CD4-positive, alpha-beta T cell (primary cell): ENCODE results near the gene CTNNA1. TPM values are rescaled to one million over a fixed set of nuclear protein-coding genes. Genes with fewer than 3 reads are reported as not detected.
"Not testable (repeated sequence)": the region's sequence is repeated elsewhere in the genome, so short reads cannot be mapped to it uniquely, and the experiment has no call there.

ENCODE experiments used
- ATAC-seq: fragments of 200-7000 bp; cut with Tn5 transposase; one replicate; pipeline ENCODE4 v1.10.0; 2022; ENCODE audit warnings: mild to moderate bottlenecking; ENCODE audit not compliant: poor library complexity
- CTCF ChIA-PET: fragments of 350-600 bp; sonication (Branson Sonifier 250); formaldehyde crosslinking; loops from one replicate; lab custom pipeline; 2021; ENCODE audit warnings: antibody characterized with exemption, inconsistent platforms; lab: Charles Lee
- POLR2A ChIA-PET: fragments of 350-600 bp; sonication (Branson Sonifier 250); formaldehyde crosslinking; loops from one replicate; lab custom pipeline; 2021; ENCODE audit warnings: antibody characterized with exemption, inconsistent platforms; lab: Charles Lee
- DNase-seq, 14 experiments: peaks; one replicate each; pipeline ENCODE4 v3.0.0-alpha.2; 2013 to 2020; ENCODE audit warnings: mixed read lengths in 2 of 14
- H3K27ac ChIP-seq, 2 donors: one replicate each; pipeline versions ENCODE4 v1.5.1 to v1.7.0; 2013; ENCODE audit warnings: low read length in 2 of 2, low read depth in 1 of 2, mild to moderate bottlenecking in 1 of 2
- H3K27me3 ChIP-seq, 2 experiments: 1 replicate in 1 of 2; 2 replicates in 1 of 2; pipeline versions ENCODE4 v1.6.1 to v1.7.0; 2013; ENCODE audit warnings: low read length in 2 of 2, control low read depth in 1 of 2, mild to moderate bottlenecking in 1 of 2, moderate library complexity in 1 of 2; ENCODE audit not compliant: insufficient read depth in 2 of 2, control insufficient read depth in 1 of 2
- H3K36me3 ChIP-seq: one replicate; pipeline ENCODE4 v1.6.1; 2013; ENCODE audit warnings: low read length, control low read depth; ENCODE audit not compliant: insufficient read depth
- H3K4me1 ChIP-seq: one replicate; pipeline ENCODE4 v1.6.1; 2013; ENCODE audit warnings: low read length, control low read depth; ENCODE audit not compliant: insufficient read depth
- H3K4me3 ChIP-seq: one replicate; pipeline ENCODE4 v1.5.1; 2013; ENCODE audit warnings: mild to moderate bottlenecking, low read length, moderate library complexity
- H3K9me3 ChIP-seq, 2 experiments: 1 replicate in 1 of 2; 2 replicates in 1 of 2; pipeline versions ENCODE4 v1.6.1 to v1.7.0; 2013; ENCODE audit warnings: low read length in 2 of 2, mild to moderate bottlenecking in 2 of 2, control low read depth in 1 of 2, moderate library complexity in 1 of 2; ENCODE audit not compliant: control insufficient read depth in 1 of 2, insufficient read depth in 1 of 2
- H3K27ac Mint-ChIP-seq: one replicate; pipeline ENCODE4 v1.8.0; 2020; ENCODE audit warnings: mixed read lengths
- H3K27me3 Mint-ChIP-seq: one replicate; pipeline ENCODE4 v1.8.0; 2021; ENCODE audit warnings: mixed read lengths
- H3K36me3 Mint-ChIP-seq: one replicate; pipeline ENCODE4 v1.8.0; 2021; ENCODE audit warnings: low read depth, mixed read lengths
- H3K4me1 Mint-ChIP-seq: one replicate; pipeline ENCODE4 v1.8.0; 2021; ENCODE audit warnings: low read depth, mixed read lengths
- H3K4me3 Mint-ChIP-seq: one replicate; pipeline ENCODE4 v1.8.0; 2020; ENCODE audit warnings: mild to moderate bottlenecking, mixed read lengths
- H3K9me3 Mint-ChIP-seq: one replicate; pipeline ENCODE4 v1.8.0; 2020; ENCODE audit warnings: mixed read lengths
- CTCF ChIP-seq: fragments of 200-600 bp; IDR thresholded peaks from one replicate; pipeline ENCODE4 v1.8.0; 2022; ENCODE audit warnings: antibody characterized with exemption, mild to moderate bottlenecking
- intact Hi-C, 2 experiments: fragments of 100-400 bp; cut with DNase I in 1 of 2; cut with micrococcal nuclease in 1 of 2; formaldehyde crosslinking; loops; one replicate each; pipeline versions ENCODE4 v1.15.1 to v1.9.0; 2023 to 2025; cut with DNase I, micrococcal nuclease
- total RNA-seq, 174 experiments: library from RNA in 2 of 174; stranded (reverse) in 2 of 174; gene quantifications; one replicate each; pipeline ENCODE4 v1.2.3 and lab custom pipeline; 2021 to 2026

CTNNA1 gene
- total RNA-seq, 2 experiments from 2014 or later = 6.0 to 6.7 TPM

- Mint-ChIP-seq H3K27me3 (no peaks in the 10 kb centered on the region), H3K27ac (no peak overlapping the region), H3K4me3 (no peak overlapping the region), H3K4me1 (no peaks in the 10 kb centered on the region), H3K9me3 (no peaks in the 10 kb centered on the region), H3K36me3 (no peaks in the 10 kb centered on the region)
- H3K4me3 ChIP-seq = no peak overlapping the region
- H3K36me3 ChIP-seq = no peaks in the 10 kb centered on the region
- H3K4me1 ChIP-seq = no peaks in the 10 kb centered on the region
- intact Hi-C loops = no loop called here
- ChIA-PET CTCF (no interaction called here), POLR2A (no interaction called here)
- TF ChIP-seq CTCF = no peak
- ATAC-seq = no peak
- H3K27ac ChIP-seq = no peak overlapping the region
- no peaks in the 10 kb centered on the region for H3K9me3 ChIP-seq
- DNase-seq = no peak
- no peaks in the 10 kb centered on the region for H3K27me3 ChIP-seq
These were observed 167.0 kb downstream of the CTNNA1 start for GRCh38 chr5:138920181-138920580.

- H3K4me1 Mint-ChIP-seq, H3K9me3 ChIP-seq, H3K27me3 ChIP-seq, H3K27ac ChIP-seq, ATAC-seq, H3K27ac Mint-ChIP-seq, H3K27me3 Mint-ChIP-seq, H3K4me1 ChIP-seq, H3K36me3 ChIP-seq, intact Hi-C loops, H3K9me3 Mint-ChIP-seq, DNase-seq, CTCF ChIA-PET, H3K36me3 Mint-ChIP-seq, POLR2A ChIA-PET, H3K4me3 Mint-ChIP-seq, H3K4me3 ChIP-seq: not testable (repeated sequence)
These were observed 168.1 kb downstream of the CTNNA1 start for GRCh38 chr5:138921362-138921761.

- no peak overlapping the region for H3K4me3 ChIP-seq
- no peaks in the 10 kb centered on the region for H3K9me3 Mint-ChIP-seq
- DNase-seq (no peak), ATAC-seq (no peak)
- no peak for TF ChIP-seq CTCF
- no peaks in the 10 kb centered on the region for H3K4me1 ChIP-seq
- no peaks in the 10 kb centered on the region for H3K9me3 ChIP-seq
- CTCF ChIA-PET = interaction anchor here (0.7 kb wide), 1 partner anchor 180 kb away, joined by 3 read pairs; no protein-coding TSS in a partner anchor
- POLR2A ChIA-PET = no interaction called here
- no peaks in the 10 kb centered on the region for H3K36me3 ChIP-seq
- H3K36me3 Mint-ChIP-seq = no peaks in the 10 kb centered on the region
- no peak overlapping the region for H3K27ac ChIP-seq
- no peaks in the 10 kb centered on the region for H3K27me3 Mint-ChIP-seq
- intact Hi-C loops = no loop called here
- H3K4me3 Mint-ChIP-seq = no peak overlapping the region
- H3K27ac Mint-ChIP-seq = no peak overlapping the region
- H3K4me1 Mint-ChIP-seq = no peaks in the 10 kb centered on the region
- no peaks in the 10 kb centered on the region for H3K27me3 ChIP-seq
These were observed 169.3 kb downstream of the CTNNA1 start for GRCh38 chr5:138922494-138922893.

GRCh38 chr5:138925090-138925635 lies 171.9 kb downstream of the CTNNA1 start:
- no peak overlapping the region for H3K27ac Mint-ChIP-seq
- no peaks in the 10 kb centered on the region for H3K27me3 ChIP-seq
- intact Hi-C loops = no loop called here

More at GRCh38 chr5:138925090-138925635, 171.9 kb downstream of the CTNNA1 start:
- no peaks in the 10 kb centered on the region for H3K4me1 ChIP-seq
- no peak overlapping the region for H3K4me3 ChIP-seq
- no peak for ATAC-seq
- ChIA-PET CTCF (no interaction called here), POLR2A (interaction anchor here (0.6 kb wide), 1 partner anchor 1457 kb away, joined by 3 read pairs; no protein-coding TSS in a partner anchor)
- TF ChIP-seq CTCF = no peak
- H3K4me1 Mint-ChIP-seq = no peaks in the 10 kb centered on the region
- DNase-seq = no peak
- no peak overlapping the region for H3K27ac ChIP-seq
- H3K9me3 Mint-ChIP-seq = no peaks in the 10 kb centered on the region
- H3K27me3 Mint-ChIP-seq = no peaks in the 10 kb centered on the region
- no peaks in the 10 kb centered on the region for H3K36me3 ChIP-seq
- no peaks in the 10 kb centered on the region for H3K9me3 ChIP-seq
- H3K36me3 Mint-ChIP-seq = no peaks in the 10 kb centered on the region
- H3K4me3 Mint-ChIP-seq = no peak overlapping the region
